Urinary bladder (tissue), 4 donors: Measurements from ENCODE around the gene TLCD2. TPM values are rescaled to one million over a fixed set of nuclear protein-coding genes. Genes with fewer than 3 reads are reported as not detected.
"Not testable (repeated sequence)": the region's sequence is repeated elsewhere in the genome, so short reads cannot be mapped to it uniquely, and the experiment has no call there.

ENCODE experiments used
- DNase-seq: peaks from one replicate; pipeline ENCODE4 v3.0.0-alpha.2; 2015; ENCODE audit errors: extremely low spot score
- H3K27ac ChIP-seq: one replicate; pipeline ENCODE4 v1.5.1; 2013; ENCODE audit warnings: low read depth, mild to moderate bottlenecking, moderate library complexity
- H3K36me3 ChIP-seq: one replicate; pipeline ENCODE4 v1.6.1; 2013; ENCODE audit warnings: mild to moderate bottlenecking, moderate library complexity; ENCODE audit not compliant: insufficient read depth
- H3K4me1 ChIP-seq: one replicate; pipeline ENCODE4 v1.6.1; 2013; ENCODE audit warnings: mild to moderate bottlenecking, moderate library complexity; ENCODE audit not compliant: insufficient read depth
- H3K4me3 ChIP-seq: one replicate; pipeline ENCODE4 v1.5.1; 2013; ENCODE audit warnings: low read depth, low read length
- WGBS: extraction: QIAGEN DNeasy Blood & Tissue Kit; methylation state at CpG from one replicate; pipeline ENCODE4 v1.1.7; 2013; 5-methylcytosine and 5-hydroxymethylcytosine counted together
- polyA plus RNA-seq: library from polyadenylated mRNA; stranded (reverse); fragments of 200-250 nt; gene quantifications from one replicate; pipeline ENCODE4 v1.2.3, GENCODE V29; 2013
- total RNA-seq: library from RNA; depleted of rRNA; stranded (reverse); fragments of >200 nt; gene quantifications from one replicate; pipeline ENCODE4 v1.2.3, GENCODE V29; 2014
- donor health status: healthy with polysubstance abuse.
- donor health status: healthy.

The TLCD2 gene
- total and polyA plus RNA-seq, 2 donors, result 3.8 to 4.6 TPM

DNA sequence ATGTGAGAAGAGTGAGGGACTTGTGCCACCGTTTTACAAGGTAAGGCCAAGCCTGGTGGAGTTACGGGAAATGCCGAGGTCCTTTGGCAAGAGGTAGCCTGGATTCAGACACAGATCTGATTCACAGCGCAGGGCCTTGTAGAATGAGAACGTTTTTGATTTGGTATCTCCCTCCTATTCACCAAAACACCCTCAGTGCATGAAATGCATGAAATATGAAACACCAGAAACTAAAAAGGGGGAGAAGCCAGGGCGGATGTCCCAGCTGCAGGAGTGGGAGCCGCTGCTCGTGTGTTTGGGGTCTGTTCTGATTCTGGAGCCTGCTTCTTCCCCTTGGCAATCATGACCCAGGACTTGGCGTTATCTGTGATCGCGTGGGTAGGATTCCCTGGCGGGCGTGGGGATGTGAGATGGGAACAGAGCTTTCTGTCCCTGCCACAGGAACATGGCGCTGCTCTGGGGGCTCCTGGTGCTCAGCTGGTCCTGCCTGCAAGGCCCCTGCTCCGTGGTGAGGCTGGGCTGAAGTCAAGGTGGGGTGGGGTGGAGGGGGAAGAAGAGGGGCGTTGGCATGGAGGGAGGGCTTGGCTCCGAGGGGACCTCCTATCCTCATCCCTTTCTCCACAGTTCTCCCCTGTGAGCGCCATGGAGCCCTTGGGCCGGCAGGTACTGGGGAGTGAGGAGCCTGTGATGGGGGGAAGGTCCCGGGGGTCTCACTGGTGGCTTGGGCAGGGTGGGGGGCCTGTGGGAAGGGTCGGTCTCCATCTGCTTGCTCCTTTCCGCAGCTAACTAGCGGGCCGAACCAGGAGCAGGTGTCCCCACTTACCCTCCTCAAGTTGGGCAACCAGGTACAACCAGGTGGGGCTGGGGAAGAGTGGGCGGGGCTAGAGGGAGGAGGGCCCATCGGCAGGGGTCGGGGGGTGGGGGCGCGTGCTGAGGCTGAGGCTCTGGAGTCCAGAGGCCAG, 34.7 kb upstream of the TLCD2 start:
- Histone ChIP-seq H3K4me1 (no peaks in the 10 kb centered on the region), H3K36me3 (no peaks in the 10 kb centered on the region), H3K4me3 (no peak overlapping the region), H3K27ac (no peak overlapping the region)
- DNase-seq, result no peak
- WGBS, result 77% methylated on average over 29 of the region's 29 CpGs

DNA sequence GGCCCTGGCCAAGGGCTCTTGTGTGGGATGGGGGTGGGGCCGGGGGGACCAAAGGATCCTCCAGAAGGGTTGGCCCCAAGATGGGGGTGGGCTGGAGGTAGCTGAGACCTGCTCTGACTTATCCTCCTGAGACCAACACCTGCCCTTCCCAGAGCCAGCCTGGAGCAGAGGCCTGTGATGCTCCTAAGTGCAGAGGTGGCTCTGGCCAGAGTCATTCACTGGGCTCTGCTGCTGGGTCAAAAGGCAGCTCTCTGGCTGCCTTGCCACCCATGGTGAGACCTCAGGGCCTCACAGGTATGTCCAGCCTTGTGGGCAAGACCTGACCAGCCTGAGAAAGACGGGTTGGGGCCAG, 32.9 kb upstream of the TLCD2 start:
- no peak for DNase-seq
- WGBS, result 91% methylated on average over 2 of the region's 2 CpGs
- no peaks in the 10 kb centered on the region for H3K4me1 ChIP-seq
- H3K36me3 ChIP-seq, result no peaks in the 10 kb centered on the region
- no peak overlapping the region for H3K27ac ChIP-seq
- H3K4me3 ChIP-seq, result no peak overlapping the region

DNA sequence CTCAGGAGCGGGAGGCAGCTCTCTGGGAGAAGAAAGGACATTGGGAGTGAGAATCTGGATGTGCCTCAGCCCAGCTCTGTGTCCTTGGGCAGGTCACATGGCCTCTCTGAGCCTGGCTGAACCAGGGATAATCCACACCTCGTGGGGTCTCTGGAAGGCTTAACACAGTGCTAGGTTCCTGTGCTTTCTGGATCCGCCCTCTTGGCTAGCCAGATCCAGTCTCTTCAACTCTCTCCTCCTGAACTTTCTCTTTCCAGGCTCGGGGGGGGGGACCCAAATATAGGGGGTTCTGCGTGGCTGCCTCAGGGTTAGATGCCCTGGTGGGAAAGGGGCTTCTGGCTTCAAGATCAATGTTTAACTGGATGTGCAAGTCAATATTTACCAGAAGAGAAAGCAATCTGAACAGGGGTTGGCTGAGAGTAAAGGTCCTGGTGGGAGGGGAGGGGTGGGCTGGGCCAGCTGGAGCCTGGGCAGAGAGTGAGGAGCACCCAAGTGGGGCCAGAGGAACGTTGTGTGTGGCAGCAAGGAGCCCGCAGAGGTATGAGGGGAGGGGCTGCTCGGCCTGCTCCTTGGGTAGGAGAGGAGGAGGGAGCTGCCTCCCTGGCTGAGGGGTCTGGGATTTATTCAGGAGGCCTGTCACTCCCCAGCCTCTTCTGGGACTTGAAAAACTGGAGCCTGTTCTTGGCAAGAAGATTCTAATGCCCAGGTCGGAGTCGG, 32.4 kb upstream of the TLCD2 start, which contains the start of gene SERPINF2:
Gene SERPINF2, plus strand, starts transcription at position 501 of the 717 bp plus-strand sequence. CDS start 2,125 bp downstream, outside the sequence.
- Histone ChIP-seq H3K36me3 (no peaks in the 10 kb centered on the region), H3K27ac (no peak within 1 kb of the TSS), H3K4me1 (no peaks in the 10 kb centered on the region), H3K4me3 (no peak within 1 kb of the TSS)
- no peak for DNase-seq
- WGBS, result 56% methylated on average over 10 of the region's 10 CpGs

DNA sequence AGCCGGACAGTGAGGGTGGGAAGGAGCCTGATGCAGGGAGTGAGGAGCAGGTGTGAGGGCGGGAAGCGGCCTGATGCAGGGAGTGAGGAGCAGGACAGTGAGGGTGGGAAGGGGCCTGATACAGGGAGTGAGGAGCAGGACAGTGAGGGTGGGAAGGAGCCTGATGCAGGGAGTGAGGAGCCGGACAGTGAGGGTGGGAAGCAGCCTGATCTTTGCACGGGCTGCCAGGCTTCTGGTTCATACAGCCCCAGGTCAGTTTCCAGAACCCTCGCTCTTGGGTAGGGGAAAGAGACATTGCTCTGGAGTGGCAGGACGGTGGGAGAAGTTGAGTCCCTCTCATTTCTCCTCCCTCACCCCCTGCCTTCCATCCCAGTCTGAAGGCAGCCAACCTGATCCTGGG, 31.7 kb upstream of the TLCD2 start:
- H3K27ac ChIP-seq, DNase-seq, H3K4me3 ChIP-seq, H3K4me1 ChIP-seq, H3K36me3 ChIP-seq: not testable (repeated sequence)
- 79% methylated on average over 7 of the region's 7 CpGs for WGBS

DNA sequence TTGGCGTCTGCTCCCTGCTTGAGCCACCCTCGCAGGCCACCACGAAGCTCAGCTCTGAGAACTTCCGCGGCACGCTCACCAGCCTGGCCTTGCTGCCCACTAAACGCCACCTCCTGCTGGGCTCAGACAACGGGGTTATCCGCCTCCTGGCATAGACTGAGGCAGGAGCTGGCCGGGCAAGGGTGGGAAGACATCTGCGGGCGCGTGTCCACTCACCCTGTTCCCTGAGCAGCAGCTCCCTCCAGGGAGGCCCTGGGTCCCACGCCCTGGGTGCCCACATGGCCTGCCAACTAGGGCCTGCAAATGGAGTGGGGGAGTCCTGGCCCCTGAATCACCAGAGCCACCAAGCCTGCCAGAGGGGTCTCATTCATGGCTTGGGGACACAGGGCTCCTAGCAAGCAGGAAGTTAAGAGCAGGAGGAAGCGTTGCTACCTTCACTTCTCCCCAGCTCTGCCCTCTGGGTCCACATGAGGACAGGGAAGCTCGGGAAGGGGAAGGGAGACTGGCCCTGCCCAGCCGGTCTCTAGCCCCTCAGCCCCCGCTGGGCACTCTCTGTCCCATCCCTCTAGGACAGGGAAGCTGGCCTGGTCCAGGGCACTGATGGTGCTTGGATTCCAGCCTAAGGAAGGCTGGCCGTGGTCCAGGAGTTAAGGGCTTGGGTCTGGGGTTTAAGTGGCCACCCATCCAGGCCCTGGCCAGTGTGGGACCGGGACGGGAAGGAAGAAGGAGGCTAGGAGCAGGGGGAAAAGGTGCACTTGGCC, 27.5 kb upstream of the TLCD2 start:
- no peak overlapping the region for H3K27ac ChIP-seq
- H3K36me3 ChIP-seq, result no peaks in the 10 kb centered on the region
- DNase-seq, result no peak
- H3K4me1 ChIP-seq, result no peaks in the 10 kb centered on the region
- 93% methylated on average over 21 of the region's 21 CpGs for WGBS
- H3K4me3 ChIP-seq, result no peak overlapping the region

DNA sequence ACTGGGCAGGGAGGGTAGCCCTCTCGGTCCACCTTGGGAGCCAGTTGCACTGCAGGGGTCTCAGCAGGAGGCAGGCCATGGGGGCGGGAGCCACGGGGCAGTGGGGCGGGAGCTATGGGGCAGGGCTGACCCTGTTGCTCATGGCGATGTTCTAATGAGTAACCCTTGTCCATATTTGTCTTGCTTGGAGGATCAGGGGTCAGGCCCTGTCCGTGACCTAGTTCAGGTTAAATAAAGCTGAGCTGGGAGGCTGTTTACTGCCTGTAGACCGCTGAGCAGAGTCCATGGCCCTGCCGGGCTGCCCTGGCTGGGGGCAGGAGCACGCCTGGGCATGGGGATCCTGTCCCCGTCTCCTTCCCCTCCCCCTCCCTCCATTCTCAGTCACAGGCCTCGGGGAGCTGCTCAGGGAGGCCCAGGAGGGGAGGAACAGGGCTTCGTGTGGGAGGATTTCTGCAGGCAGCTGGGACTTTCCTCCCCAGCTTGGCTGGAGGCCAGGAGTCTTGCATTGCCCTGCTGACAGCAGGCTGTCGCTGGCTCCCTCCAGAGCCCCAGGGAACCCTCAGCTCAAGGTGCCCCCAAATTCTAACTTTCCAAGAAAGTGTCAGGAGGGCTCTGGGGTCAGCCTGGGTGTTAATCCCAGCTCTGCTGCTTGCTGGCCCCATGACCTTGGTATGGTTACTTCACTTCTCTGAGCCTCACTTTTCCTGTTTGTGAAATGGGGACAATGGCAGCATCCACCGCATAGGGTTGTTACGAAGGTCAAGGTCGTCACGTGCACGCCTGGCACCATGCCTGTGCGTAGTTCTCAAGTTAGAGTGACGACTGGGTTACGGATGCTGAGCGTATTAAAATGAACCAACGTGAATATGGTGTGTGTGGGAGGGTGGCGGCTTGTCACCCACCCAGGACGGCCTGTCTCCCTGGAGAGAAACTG, 26.4 kb upstream of the TLCD2 start:
- no peak overlapping the region for H3K27ac ChIP-seq
- no peak for DNase-seq
- no peaks in the 10 kb centered on the region for H3K4me1 ChIP-seq
- H3K36me3 ChIP-seq, result no peaks in the 10 kb centered on the region
- H3K4me3 ChIP-seq, result no peak overlapping the region
- WGBS, result 65% methylated on average over 25 of the region's 25 CpGs

DNA sequence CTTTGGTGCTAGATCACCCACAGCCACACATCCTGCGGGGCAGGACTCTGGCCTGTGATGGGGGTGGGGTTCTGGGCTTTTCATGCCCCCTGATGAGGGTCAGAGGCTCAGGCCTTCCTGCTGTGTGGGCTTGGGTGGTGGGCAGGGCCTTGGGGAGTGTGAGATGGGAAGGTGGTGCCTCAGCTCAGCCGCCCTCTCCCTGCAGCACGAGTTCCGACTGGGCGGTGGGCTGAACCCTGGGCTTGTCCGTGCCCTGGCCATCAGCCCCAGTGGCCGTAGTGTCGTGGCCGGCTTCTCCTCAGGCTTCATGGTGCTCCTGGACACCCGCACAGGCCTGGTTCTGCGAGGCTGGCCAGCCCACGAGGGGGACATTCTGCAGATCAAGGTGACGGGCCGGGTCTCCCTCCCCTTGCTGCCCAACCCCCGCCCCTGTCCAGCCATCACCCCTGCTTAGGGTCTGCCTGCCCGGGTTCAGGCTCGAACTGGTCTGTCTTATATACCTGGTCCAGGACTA, 25.7 kb upstream of the TLCD2 start:
- H3K36me3 ChIP-seq, result no peaks in the 10 kb centered on the region
- WGBS, result 93% methylated on average over 17 of the region's 17 CpGs
- H3K27ac ChIP-seq, result no peak overlapping the region
- no peaks in the 10 kb centered on the region for H3K4me1 ChIP-seq
- H3K4me3 ChIP-seq, result no peak overlapping the region
- DNase-seq, result no peak

DNA sequence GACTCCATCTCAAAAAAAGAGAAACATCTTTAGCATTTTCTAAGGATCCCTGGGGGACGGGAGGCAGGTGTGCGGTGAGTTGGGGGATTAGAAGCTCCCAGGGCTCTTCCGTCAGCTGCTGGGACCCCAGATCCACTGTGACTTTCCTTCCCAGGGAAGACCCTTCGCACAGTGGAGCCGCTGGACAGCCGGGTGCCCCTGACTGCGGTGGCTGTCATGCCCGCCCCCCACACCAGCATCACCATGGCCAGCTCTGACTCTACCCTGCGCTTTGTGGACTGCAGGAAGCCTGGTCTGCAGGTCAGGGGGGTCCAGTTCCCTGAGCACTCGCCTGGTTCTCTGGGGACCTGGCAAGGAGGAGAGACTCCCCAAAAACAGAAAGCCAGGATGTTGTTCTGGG, 25.2 kb upstream of the TLCD2 start:
- DNase-seq, result no peak
- 96% methylated on average over 10 of the region's 10 CpGs for WGBS
- H3K27ac ChIP-seq, result no peak overlapping the region

DNA sequence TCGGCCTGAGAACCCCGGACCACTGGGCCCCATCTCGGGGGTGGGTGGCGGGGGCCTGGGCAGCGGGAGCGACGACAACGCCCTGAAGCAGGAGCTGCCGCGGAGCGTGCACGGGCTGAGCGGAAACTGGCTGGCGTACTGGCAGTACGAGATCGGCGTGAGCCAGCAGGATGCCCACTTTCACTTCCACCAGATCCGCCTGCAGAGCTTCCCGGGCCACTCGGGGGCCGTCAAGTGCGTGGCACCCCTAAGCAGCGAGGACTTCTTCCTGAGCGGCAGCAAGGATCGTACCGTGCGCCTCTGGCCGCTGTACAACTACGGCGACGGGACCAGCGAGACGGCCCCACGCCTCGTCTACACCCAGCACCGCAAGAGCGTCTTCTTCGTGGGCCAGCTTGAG, 23.6 kb upstream of the TLCD2 start:
- no peak for DNase-seq
- no peaks in the 10 kb centered on the region for H3K36me3 ChIP-seq
- no peak overlapping the region for H3K27ac ChIP-seq
- WGBS, result 94% methylated on average over 38 of the region's 38 CpGs
- H3K4me1 ChIP-seq, result no peaks in the 10 kb centered on the region
- no peak overlapping the region for H3K4me3 ChIP-seq

More for the DNA sequence above, 25.2 kb upstream of the TLCD2 start:
- H3K4me1 ChIP-seq, result no peaks in the 10 kb centered on the region
- no peaks in the 10 kb centered on the region for H3K36me3 ChIP-seq
- H3K4me3 ChIP-seq, result no peak overlapping the region

DNA sequence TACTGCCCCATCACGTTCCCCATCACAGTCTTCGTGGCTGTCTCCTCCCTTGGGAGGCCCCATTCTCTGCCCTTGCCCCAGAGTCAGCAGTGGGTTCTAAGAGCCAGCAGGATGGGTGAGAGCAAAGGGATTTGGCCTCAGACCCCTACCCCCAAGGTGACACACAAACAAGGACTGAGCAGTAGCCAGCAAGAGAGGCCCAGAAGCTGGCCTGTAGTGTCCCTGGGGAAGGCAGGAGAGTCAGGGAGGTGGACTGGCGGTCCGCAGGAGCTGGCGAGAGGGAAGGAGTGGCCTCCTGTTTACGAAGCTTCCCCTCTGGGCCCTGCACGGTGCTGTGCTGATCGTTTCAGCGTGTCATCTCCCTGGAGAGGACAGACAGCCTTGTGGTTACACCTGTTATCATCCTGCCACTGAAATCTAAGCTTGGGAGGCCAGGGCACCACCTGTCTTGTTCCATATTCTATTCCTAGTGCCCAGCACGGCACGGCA, 22.7 kb upstream of the TLCD2 start:
- no peaks in the 10 kb centered on the region for H3K4me1 ChIP-seq
- H3K27ac ChIP-seq, result no peak overlapping the region
- H3K4me3 ChIP-seq, result no peak overlapping the region
- DNase-seq, result no peak
- 86% methylated on average over 11 of the region's 11 CpGs for WGBS
- peaks cover 1% of the 10 kb centered on the region for H3K36me3 ChIP-seq

DNA sequence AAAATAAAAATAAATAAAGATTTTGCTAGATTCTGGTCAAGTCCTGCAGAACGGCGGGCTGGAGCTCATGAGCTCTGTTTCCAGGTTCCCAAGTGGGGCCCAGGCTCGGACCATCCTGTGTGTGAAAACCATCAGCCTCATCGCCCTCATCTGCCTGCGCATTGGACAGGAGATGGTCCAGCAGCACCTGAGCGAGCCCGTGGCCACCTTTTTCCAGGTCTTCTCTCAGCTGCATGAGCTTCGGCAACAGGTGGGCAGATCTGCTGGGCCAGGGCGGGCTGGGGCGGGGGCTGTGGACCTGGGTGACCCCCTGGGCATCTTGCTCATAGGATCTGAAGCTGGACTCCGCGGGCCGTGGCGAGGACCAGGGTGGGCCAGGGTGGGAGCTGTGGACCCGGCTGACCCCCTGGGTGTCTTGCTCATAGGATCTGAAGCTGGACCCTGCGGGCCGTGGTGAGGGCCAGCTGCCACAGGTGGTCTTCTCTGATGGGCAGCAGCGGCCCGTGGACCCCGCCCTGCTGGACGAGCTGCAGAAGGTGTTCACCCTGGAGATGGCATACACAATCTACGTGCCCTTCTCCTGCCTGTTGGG, 22.2 kb upstream of the TLCD2 start:
- no peak overlapping the region for H3K27ac ChIP-seq
- no peak overlapping the region for H3K4me3 ChIP-seq
- H3K36me3 ChIP-seq, result peaks cover 3% of the 10 kb centered on the region
- no peak for DNase-seq
- 94% methylated on average over 22 of the region's 22 CpGs for WGBS
- no peaks in the 10 kb centered on the region for H3K4me1 ChIP-seq

DNA sequence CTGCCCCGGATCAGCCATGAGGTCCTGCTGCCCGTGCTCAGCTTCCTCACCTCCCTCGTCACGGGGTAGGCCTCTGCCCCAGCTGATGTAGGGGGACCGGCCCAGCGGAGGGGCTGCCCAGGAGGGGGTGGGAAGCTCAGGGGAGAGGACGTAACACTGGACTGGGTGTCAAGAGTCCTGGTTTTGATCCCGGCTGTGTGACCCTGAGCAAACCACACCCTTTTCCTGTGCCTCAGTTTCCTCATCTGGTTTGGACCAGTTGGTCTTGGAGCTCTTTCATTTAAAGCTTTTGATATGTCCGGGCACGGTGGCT, 21.0 kb upstream of the TLCD2 start:
- DNase-seq, result no peak
- 77% methylated on average over 10 of the region's 10 CpGs for WGBS
- H3K27ac ChIP-seq, result peak overlapping the region; percentile 92
- no peaks in the 10 kb centered on the region for H3K4me1 ChIP-seq
- H3K4me3 ChIP-seq, result no peak overlapping the region
- peaks cover 3% of the 10 kb centered on the region for H3K36me3 ChIP-seq
